Gastroesophageal sphincter (tissue), 4 donors: ENCODE measurements around the gene FAM131B. TPM values are rescaled to one million over a fixed set of nuclear protein-coding genes. Genes with fewer than 3 reads are reported as not detected.

Experiments
- ATAC-seq: fragments of 150-250 bp; one replicate; pipeline ENCODE4 v1.9.1; 2016; ENCODE audit warnings: mild to moderate bottlenecking, moderate library complexity
- H3K27ac ChIP-seq, 4 donors: fragments of 200-600 bp; sonication (generic) in 3 of 4; 1 replicate in 3 of 4; 2 replicates in 1 of 4; pipeline ENCODE4 v1.5.1; 2016 to 2019
- H3K27me3 ChIP-seq: fragments of 200-600 bp; sonication (generic); one replicate; pipeline ENCODE4 v1.5.1; 2019
- H3K36me3 ChIP-seq, 2 donors: fragments of 200-600 bp; sonication (generic); one replicate each; pipeline ENCODE4 v1.5.1; 2019; ENCODE audit warnings: control low read depth in 1 of 2
- H3K4me1 ChIP-seq, 3 donors: fragments of 200-600 bp; sonication (generic); 1 replicate in 2 of 3; 2 replicates in 1 of 3; pipeline ENCODE4 v1.5.1; 2016 to 2019; ENCODE audit warnings: control low read depth in 2 of 3
- H3K4me3 ChIP-seq, 2 donors: fragments of 200-600 bp; sonication (generic); one replicate each; pipeline ENCODE4 v1.5.1; 2019; ENCODE audit warnings: mild to moderate bottlenecking in 1 of 2, moderate library complexity in 1 of 2
- H3K9me3 ChIP-seq, 3 donors: fragments of 200-600 bp; sonication (generic); one replicate each; pipeline ENCODE4 v1.5.1; 2017 to 2019; ENCODE audit warnings: control low read depth in 2 of 3
- EP300 ChIP-seq: sonication (generic); formaldehyde crosslinking; IDR thresholded peaks from one replicate; pipeline ENCODE4 v1.6.1; 2017; ENCODE audit warnings: antibody characterized with exemption, mild to moderate bottlenecking
- POLR2A ChIP-seq, 2 donors: fragments of 450-650 bp; IDR thresholded peaks; one replicate each; pipeline ENCODE4 v1.6.1; 2017; ENCODE audit warnings: antibody characterized with exemption in 2 of 2, mild to moderate bottlenecking in 2 of 2, moderate library complexity in 1 of 2
- POLR2AphosphoS5 ChIP-seq: sonication (generic); formaldehyde crosslinking; IDR thresholded peaks from one replicate; pipeline ENCODE4 v1.6.1; 2017; ENCODE audit warnings: antibody characterized with exemption
- WGBS, 2 donors: methylation state at CpG; one replicate each; pipeline ENCODE4 v1.1.5; 2018; ENCODE audit warnings: low coverage in 1 of 2; 5-methylcytosine and 5-hydroxymethylcytosine counted together
- total RNA-seq, 4 donors: library from RNA; depleted of rRNA; stranded (reverse); fragments of >200 nt; gene quantifications; one replicate each; pipeline ENCODE4 v1.1.0, GENCODE V29; 2016
- TF ChIP-seq, protein P1 (sequence below), 4 experiments: fragments of 200-600 bp in 2 of 4; fragments of 450-650 bp in 2 of 4; sonication (generic) in 1 of 4; IDR thresholded peaks; one replicate each; pipeline ENCODE4 v1.5.1; 2017 to 2019; ENCODE audit warnings: antibody characterized with exemption in 4 of 4, mild to moderate bottlenecking in 2 of 4, moderate library complexity in 2 of 4

Gene FAM131B
- total RNA-seq, 4 donors from 2014 or later, result 0.31 to 2.4 (median 1.2) TPM

- Histone ChIP-seq H3K27me3 (no peaks in the 10 kb centered on the region), H3K27ac (peak within 1 kb of the TSS; percentile 96 to 100 (median 99)), H3K9me3 (no peaks in the 10 kb centered on the region), H3K4me3 (peak within 1 kb of the TSS; percentile 71 to 99), H3K36me3 (no peaks in the 10 kb centered on the region), H3K4me1 (peaks cover 0 to 62% (median 38%) of the 10 kb centered on the region in 3 donors)
- no CpG with 5 or more reads among the region's 72 CpGs for WGBS, 2 donors
- ATAC-seq, result peak; percentile 89
- TF ChIP-seq, protein P1, sequence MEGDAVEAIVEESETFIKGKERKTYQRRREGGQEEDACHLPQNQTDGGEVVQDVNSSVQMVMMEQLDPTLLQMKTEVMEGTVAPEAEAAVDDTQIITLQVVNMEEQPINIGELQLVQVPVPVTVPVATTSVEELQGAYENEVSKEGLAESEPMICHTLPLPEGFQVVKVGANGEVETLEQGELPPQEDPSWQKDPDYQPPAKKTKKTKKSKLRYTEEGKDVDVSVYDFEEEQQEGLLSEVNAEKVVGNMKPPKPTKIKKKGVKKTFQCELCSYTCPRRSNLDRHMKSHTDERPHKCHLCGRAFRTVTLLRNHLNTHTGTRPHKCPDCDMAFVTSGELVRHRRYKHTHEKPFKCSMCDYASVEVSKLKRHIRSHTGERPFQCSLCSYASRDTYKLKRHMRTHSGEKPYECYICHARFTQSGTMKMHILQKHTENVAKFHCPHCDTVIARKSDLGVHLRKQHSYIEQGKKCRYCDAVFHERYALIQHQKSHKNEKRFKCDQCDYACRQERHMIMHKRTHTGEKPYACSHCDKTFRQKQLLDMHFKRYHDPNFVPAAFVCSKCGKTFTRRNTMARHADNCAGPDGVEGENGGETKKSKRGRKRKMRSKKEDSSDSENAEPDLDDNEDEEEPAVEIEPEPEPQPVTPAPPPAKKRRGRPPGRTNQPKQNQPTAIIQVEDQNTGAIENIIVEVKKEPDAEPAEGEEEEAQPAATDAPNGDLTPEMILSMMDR (IDR thresholded peaks at IDR 0.05), result no peak
- peak; percentile 97 for TF ChIP-seq POLR2AphosphoS5
- TF ChIP-seq POLR2A (IDR thresholded peaks at IDR 0.05), result peak; percentile 83 to 89
Measured at GRCh38 chr7:143380646-143381426, 18.3 kb upstream of the FAM131B start, which contains the start of gene ZYX. Gene ZYX (plus strand): TSS chr7:143381345. CDS start chr7:143381572, 227 bp downstream.

- H3K27me3 ChIP-seq, result no peaks in the 10 kb centered on the region
- TF ChIP-seq POLR2A (IDR thresholded peaks at IDR 0.05) (no peak), EP300 (no peak), POLR2AphosphoS5 (peak; percentile 29)
- TF ChIP-seq, protein P1 (IDR thresholded peaks at IDR 0.05), result peak in 3 of 4 experiments; percentile 86 to 93 (median 93)
- 0% methylated on average over 7 to 8 of the region's 35 CpGs for WGBS, 2 donors
- H3K9me3 ChIP-seq, result no peaks in the 10 kb centered on the region
- H3K27ac ChIP-seq, result peak overlapping the region; percentile 96 to 100 (median 99)
- H3K4me3 ChIP-seq, result peak overlapping the region; percentile 71 to 99
- H3K4me1 ChIP-seq, result peaks cover 0 to 57% (median 33%) of the 10 kb centered on the region in 3 donors
- peak; percentile 60 for ATAC-seq
- H3K36me3 ChIP-seq, result no peaks in the 10 kb centered on the region
Measured at GRCh38 chr7:143380260-143380645, 17.7 kb upstream of the FAM131B start.

- H3K4me3 ChIP-seq, result peak overlapping the region; percentile 71 to 99
- WGBS, 2 donors, result 16 to 32% methylated on average over 10 to 13 of the region's 15 CpGs
- peak overlapping the region; percentile 96 to 100 (median 99) for H3K27ac ChIP-seq
- peaks cover 0 to 51% (median 28%) of the 10 kb centered on the region in 3 donors for H3K4me1 ChIP-seq
- no peak for ATAC-seq
- no peaks in the 10 kb centered on the region for H3K27me3 ChIP-seq
- TF ChIP-seq POLR2AphosphoS5 (no peak), EP300 (no peak), POLR2A (IDR thresholded peaks at IDR 0.05) (no peak)
- TF ChIP-seq, protein P1 (IDR thresholded peaks at IDR 0.05), result no peak
- no peaks in the 10 kb centered on the region for H3K36me3 ChIP-seq
- H3K9me3 ChIP-seq, result no peaks in the 10 kb centered on the region
Measured at GRCh38 chr7:143379611-143380259, 17.2 kb upstream of the FAM131B start.

GRCh38 chr7:143376396-143376795, 13.9 kb upstream of the FAM131B start:
- no peaks in the 10 kb centered on the region for H3K27me3 ChIP-seq
- no peaks in the 10 kb centered on the region for H3K36me3 ChIP-seq
- TF ChIP-seq POLR2A (IDR thresholded peaks at IDR 0.05), result no peak
- no peak for TF ChIP-seq EP300
- TF ChIP-seq, protein P1 (IDR thresholded peaks at IDR 0.05), result no peak
- no peak for TF ChIP-seq POLR2AphosphoS5
- no peak overlapping the region for H3K4me3 ChIP-seq
- peaks cover 0 to 23% (median 5%) of the 10 kb centered on the region in 3 donors for H3K4me1 ChIP-seq
- no peak overlapping the region for H3K27ac ChIP-seq
- no peak for ATAC-seq
- WGBS, 2 donors, result 64 to 82% methylated on average over 2 to 5 of the region's 5 CpGs
- H3K9me3 ChIP-seq, result no peaks in the 10 kb centered on the region
